ENCODE measurements around the gene ZYG11A.

Gene ZYG11A

DNA sequence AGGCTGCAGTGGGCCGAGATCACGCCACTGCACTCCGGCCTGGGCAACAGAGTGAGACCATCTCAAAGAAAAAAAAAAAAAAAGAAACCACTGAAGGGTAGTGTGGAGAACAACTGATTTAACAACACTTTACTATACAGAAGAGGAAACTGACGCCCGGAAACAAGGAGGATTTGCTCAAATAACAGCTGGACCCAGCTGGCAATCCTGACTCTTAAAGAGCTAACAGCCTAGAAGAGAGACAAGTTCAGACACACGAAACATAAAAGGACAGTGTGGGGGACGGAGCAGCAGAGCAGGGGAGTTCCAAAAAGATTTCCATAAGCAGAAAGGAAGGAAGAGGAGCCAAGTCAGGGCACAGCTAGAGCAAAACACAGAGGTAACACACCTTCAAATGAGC lies 74.6 kb downstream of the ZYG11A start:
- Histone ChIP-seq H3K9me3 (ENCODE audit: insufficient read depth, low read length) (no peaks in the 10 kb centered on the region), H3F3A (ENCODE audit: insufficient read depth) (no peaks in the 10 kb centered on the region), H3K9ac (ENCODE audit: low read length) (no peak overlapping the region), H3K27ac (ENCODE audit: low read depth, low read length) (no peak overlapping the region), H3K4me2 (ENCODE audit: low read depth, low read length, poor library complexity, severe bottlenecking) (no peak overlapping the region), H4K20me1 (ENCODE audit: low read depth, low read length) (no peaks in the 10 kb centered on the region), H2AFZ (ENCODE audit: low read depth, low read length, severe bottlenecking) (no peak overlapping the region), H3K79me2 (ENCODE audit: insufficient read depth, low read length) (no peaks in the 10 kb centered on the region), H3K36me3 (ENCODE audit: low read length) (no peaks in the 10 kb centered on the region), H3K9me2 (replicated peaks; ENCODE audit: insufficient read depth, low read length) (no peaks in the 10 kb centered on the region), H3K27me3 (ENCODE audit: low read length) (no peaks in the 10 kb centered on the region), H3K4me3 (ENCODE audit: insufficient read depth, low read length, poor library complexity, severe bottlenecking) (no peak overlapping the region)
- no peak for TF ChIP-seq CTCF (IDR thresholded peaks at IDR 0.05; ENCODE audit: insufficient read depth, low read length, poor library complexity, severe bottlenecking)
- no peak for TF ChIP-seq EZH2phosphoT487 (conservative IDR thresholded peaks at IDR 0.05; ENCODE audit: low read length)

- H3K27me3 ChIP-seq (ENCODE audit: low read length): no peaks in the 10 kb centered on the region
- no peaks in the 10 kb centered on the region for H3K79me2 ChIP-seq (ENCODE audit: insufficient read depth, low read length)
- H3K4me2 ChIP-seq (ENCODE audit: low read depth, low read length, poor library complexity, severe bottlenecking): no peak overlapping the region
- H3F3A ChIP-seq (ENCODE audit: insufficient read depth): no peaks in the 10 kb centered on the region
- H3K9ac ChIP-seq (ENCODE audit: low read length): no peak overlapping the region
- H3K9me3 ChIP-seq (ENCODE audit: insufficient read depth, low read length): no peaks in the 10 kb centered on the region
- TF ChIP-seq CTCF (IDR thresholded peaks at IDR 0.05; ENCODE audit: insufficient read depth, low read length, poor library complexity, severe bottlenecking): no peak
- no peak overlapping the region for H2AFZ ChIP-seq (ENCODE audit: low read depth, low read length, severe bottlenecking)
- no peaks in the 10 kb centered on the region for H3K36me3 ChIP-seq (ENCODE audit: low read length)
- H3K4me3 ChIP-seq (ENCODE audit: insufficient read depth, low read length, poor library complexity, severe bottlenecking): no peak overlapping the region
- H4K20me1 ChIP-seq (ENCODE audit: low read depth, low read length): no peaks in the 10 kb centered on the region
- no peaks in the 10 kb centered on the region for H3K9me2 ChIP-seq (replicated peaks; ENCODE audit: insufficient read depth, low read length)
- no peak overlapping the region for H3K27ac ChIP-seq (ENCODE audit: low read depth, low read length)
Observed at GRCh38 chr1:52917581-52917980, 75.0 kb downstream of the ZYG11A start.

DNA sequence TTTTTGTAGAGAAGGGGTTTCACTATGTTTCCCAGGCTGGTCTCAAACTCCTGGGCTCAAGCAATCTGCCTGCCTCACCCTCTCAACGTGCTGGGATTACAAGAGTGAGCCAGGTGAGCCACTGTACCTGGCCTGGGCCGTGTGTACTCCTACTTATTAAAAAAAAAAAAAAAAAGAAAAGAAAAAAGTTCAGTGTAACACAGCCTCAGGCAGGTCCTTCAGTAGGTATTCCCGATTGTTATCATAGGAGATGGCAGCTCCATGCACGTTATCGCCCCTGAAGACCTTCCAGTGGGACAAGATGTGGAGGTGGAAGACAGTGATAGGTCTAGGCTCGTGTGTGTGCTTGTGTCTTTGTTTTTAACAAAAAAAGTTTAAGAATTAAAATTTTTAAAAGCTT lies 75.6 kb downstream of the ZYG11A start:
- Histone ChIP-seq H3K9me2 (replicated peaks; ENCODE audit: insufficient read depth, low read length) (no peaks in the 10 kb centered on the region), H3K4me2 (ENCODE audit: low read depth, low read length, poor library complexity, severe bottlenecking) (no peak overlapping the region), H2AFZ (ENCODE audit: low read depth, low read length, severe bottlenecking) (no peak overlapping the region), H3K27ac (ENCODE audit: low read depth, low read length) (no peak overlapping the region), H3K36me3 (ENCODE audit: low read length) (no peaks in the 10 kb centered on the region), H4K20me1 (ENCODE audit: low read depth, low read length) (no peaks in the 10 kb centered on the region), H3K27me3 (ENCODE audit: low read length) (no peaks in the 10 kb centered on the region), H3F3A (ENCODE audit: insufficient read depth) (no peaks in the 10 kb centered on the region), H3K9me3 (ENCODE audit: insufficient read depth, low read length) (no peaks in the 10 kb centered on the region), H3K4me3 (ENCODE audit: insufficient read depth, low read length, poor library complexity, severe bottlenecking) (no peak overlapping the region), H3K9ac (ENCODE audit: low read length) (no peak overlapping the region), H3K79me2 (ENCODE audit: insufficient read depth, low read length) (no peaks in the 10 kb centered on the region)
- TF ChIP-seq CTCF (IDR thresholded peaks at IDR 0.05; ENCODE audit: insufficient read depth, low read length, poor library complexity, severe bottlenecking) (no peak), EZH2phosphoT487 (conservative IDR thresholded peaks at IDR 0.05; ENCODE audit: low read length) (no peak)

All from SU-DHL-6 (cell line).